Hippocampal formation (tissue), 2 donors: ENCODE data around the gene PIK3R3.

Source experiments
- DNase-seq, 2 donors: peaks; one replicate each; lab custom pipeline; 2025; lab: John Stamatoyannopoulos, UW

Gene PIK3R3

GRCh38 chr1:46157916-46158311, 25.5 kb upstream of the PIK3R3 start:
- no peak for DNase-seq

- no peak for DNase-seq
These were observed 21.3 kb upstream of the PIK3R3 start for GRCh38 chr1:46153732-46154131.

- no peak for DNase-seq
These were observed 20.8 kb upstream of the PIK3R3 start for GRCh38 chr1:46153228-46153627.

- no peak for DNase-seq
These were observed 19.6 kb upstream of the PIK3R3 start for GRCh38 chr1:46152016-46152415.

GRCh38 chr1:46150085-46150484, 17.7 kb upstream of the PIK3R3 start:
- no peak for DNase-seq

- DNase-seq, result no peak
These were observed 15.9 kb upstream of the PIK3R3 start for GRCh38 chr1:46148318-46148717.

GRCh38 chr1:46137916-46138315, 5.5 kb upstream of the PIK3R3 start:
- DNase-seq, result no peak

GRCh38 chr1:46136711-46137110, 4.3 kb upstream of the PIK3R3 start:
- DNase-seq, result no peak

GRCh38 chr1:46134660-46135331, 2.4 kb upstream of the PIK3R3 start:
- no peak for DNase-seq

GRCh38 chr1:46133781-46134350, 1.4 kb upstream of the PIK3R3 start:
- no peak for DNase-seq

GRCh38 chr1:46133181-46133658, 791 bp upstream of the PIK3R3 start:
- no peak for DNase-seq

GRCh38 chr1:46131712-46132528, 509 bp downstream of the PIK3R3 start:
- DNase-seq, result no peak

GRCh38 chr1:46131093-46131492, 1.3 kb downstream of the PIK3R3 start:
- peak in 1 of 2 donors; percentile 19 for DNase-seq

- DNase-seq, result no peak
These were observed 1.8 kb downstream of the PIK3R3 start for GRCh38 chr1:46130606-46131005.

- DNase-seq, result no peak
These were observed 2.3 kb downstream of the PIK3R3 start for GRCh38 chr1:46130121-46130520.

- DNase-seq, result no peak
These were observed 4.1 kb downstream of the PIK3R3 start for GRCh38 chr1:46128344-46128743.

- no peak for DNase-seq
These were observed 13.6 kb downstream of the PIK3R3 start for GRCh38 chr1:46118856-46119255.

GRCh38 chr1:46117810-46118494, 14.5 kb downstream of the PIK3R3 start:
- DNase-seq, result no peak

GRCh38 chr1:46114925-46115603, 17.4 kb downstream of the PIK3R3 start:
- no peak for DNase-seq

- DNase-seq, result no peak
These were observed 18.5 kb downstream of the PIK3R3 start for GRCh38 chr1:46113948-46114347.

- DNase-seq, result no peak
These were observed 20.3 kb downstream of the PIK3R3 start for GRCh38 chr1:46112108-46112507.

- no peak for DNase-seq
These were observed 21.9 kb downstream of the PIK3R3 start for GRCh38 chr1:46110521-46110920.
